K562 (cell line): Measurements from ENCODE around the gene ZMIZ1. TPM values are rescaled to one million over a fixed set of nuclear protein-coding genes. Genes with fewer than 3 reads are reported as not detected.

Experiments used
- ATAC-seq: fragments of 200-7000 bp; cut with Tn5 transposase; 3 replicates; pipeline ENCODE4 v1.9.1; 2020; ENCODE audit warnings: moderate library complexity
- BruUV-seq: library from RNA; stranded (reverse); fragments of 400-500 nt; replicated peaks from 2 replicates; lab custom pipeline; 2021; lab: Mats Ljungman, UMichigan
- CTCF ChIA-PET: fragments of 300-600 bp; formaldehyde crosslinking; extraction: SDS; loops from one replicate; lab custom pipeline; 2021; ENCODE audit warnings: low intra/inter-chr PET ratio; lab: Yijun Ruan, JAX
- POLR2A ChIA-PET: fragments of 300-600, 350-650 bp; sonication (Branson Sonifier 250); formaldehyde crosslinking; extraction: SDS; loops from one replicate; lab custom pipeline; 2021; ENCODE audit warnings: antibody characterized with exemption, inconsistent platforms; lab: Yijun Ruan, JAX
- DNase-seq, 4 experiments: peaks; one replicate each; pipeline versions ENCODE4 v3.0.0 to v3.0.0-alpha.2; 2011 to 2018; ENCODE audit warnings: low spot score in 3 of 4, mixed read lengths in 3 of 4; ENCODE audit errors: extremely low read depth in 1 of 4
- FAIRE-seq: peaks from 2 replicates; lab custom pipeline; 2011; peaks lifted over from hg19 to GRCh38; lab: Jason Lieb, UNC
- H2AFZ ChIP-seq: 2 replicates; pipeline ENCODE4 v1.6.0; 2011; ENCODE audit warnings: low read depth, low read length, control low read depth, inconsistent platforms
- H3K27ac ChIP-seq: fragments of 200-600 bp; 3 replicates; pipeline ENCODE4 v1.8.0; 2011; ENCODE audit warnings: low read depth, mild to moderate bottlenecking, control low read depth, inconsistent platforms, low read length, moderate library complexity, mixed read lengths; ENCODE audit errors: extremely low read depth
- H3K27me3 ChIP-seq, 2 experiments: fragments of 300-600 bp in 1 of 2; 2 replicates in 1 of 2; 3 replicates in 1 of 2; pipeline versions ENCODE4 v1.6.0 to v1.8.0; 2011; ENCODE audit warnings: inconsistent platforms in 2 of 2, low read length in 2 of 2, mild to moderate bottlenecking in 1 of 2, mixed read lengths in 1 of 2, moderate library complexity in 1 of 2; ENCODE audit not compliant: control insufficient read depth in 2 of 2, insufficient read depth in 2 of 2
- H3K36me3 ChIP-seq: fragments of 300-600 bp; 3 replicates; pipeline ENCODE4 v1.8.0; 2011; ENCODE audit warnings: mild to moderate bottlenecking, low read length, inconsistent platforms; ENCODE audit not compliant: control insufficient read depth, insufficient read depth
- H3K4me1 ChIP-seq, 2 experiments: fragments of 200-600 bp in 1 of 2; replicated peaks in 1 of 2; 2 replicates in 1 of 2; 3 replicates in 1 of 2; pipeline versions ENCODE4 v1.5.1 to v1.8.0; 2011; ENCODE audit warnings: inconsistent platforms in 2 of 2, low read length in 2 of 2, mild to moderate bottlenecking in 1 of 2, mixed read lengths in 1 of 2, moderate library complexity in 1 of 2; ENCODE audit not compliant: control insufficient read depth in 2 of 2, insufficient read depth in 2 of 2
- H3K4me2 ChIP-seq: 2 replicates; pipeline ENCODE4 v1.6.1; 2011; ENCODE audit warnings: low read length, control low read depth, inconsistent platforms, mixed read lengths; ENCODE audit not compliant: insufficient read depth
- H3K4me3 ChIP-seq: fragments of 200-600 bp; sonication (generic), shearing (Covaris generic); 2 replicates; pipeline ENCODE4 v1.5.1; 2016; ENCODE audit warnings: control low read depth, inconsistent platforms
- H3K79me2 ChIP-seq: fragments of 200-600 bp; 3 replicates; pipeline ENCODE4 v1.8.0; 2011; ENCODE audit warnings: low read length, inconsistent platforms; ENCODE audit not compliant: control insufficient read depth, insufficient read depth
- H3K9ac ChIP-seq, 2 experiments: 2 replicates each; pipeline versions ENCODE4 v1.6.0 to v1.6.1; 2011; ENCODE audit warnings: low read depth in 2 of 2, low read length in 2 of 2, control low read depth in 1 of 2, inconsistent platforms in 1 of 2, mild to moderate bottlenecking in 1 of 2, mixed read lengths in 1 of 2; ENCODE audit not compliant: insufficient read depth in 1 of 2
- H3K9me1 ChIP-seq: one replicate; pipeline ENCODE4 v1.6.0; 2011; ENCODE audit warnings: inconsistent platforms, mild to moderate bottlenecking, low read length, moderate library complexity; ENCODE audit not compliant: control insufficient read depth, insufficient read depth
- H3K9me3 ChIP-seq: replicated peaks from 2 replicates; pipeline ENCODE4 v1.5.1; 2011; ENCODE audit warnings: low read depth, low read length, inconsistent platforms; ENCODE audit not compliant: control insufficient read depth, insufficient read depth
- H4K20me1 ChIP-seq: replicated peaks from 2 replicates; pipeline ENCODE4 v1.6.1; 2011; ENCODE audit warnings: low read length, inconsistent platforms, mixed read lengths; ENCODE audit not compliant: control insufficient read depth, insufficient read depth
- FOS ChIP-seq: IDR thresholded peaks from 3 replicates; pipeline ENCODE4 v1.6.1; 2011; ENCODE audit not compliant: insufficient read length; ENCODE audit errors: extremely low read depth
- HDAC3 ChIP-seq: fragments of 450-650 bp; IDR thresholded peaks from 2 replicates; pipeline ENCODE4 v1.6.1; 2018; ENCODE audit warnings: borderline replicate concordance, mild to moderate bottlenecking, moderate library complexity; ENCODE audit not compliant: partially characterized antibody
- NFYB ChIP-seq: IDR thresholded peaks from 2 replicates; pipeline ENCODE4 v1.6.1; 2011; ENCODE audit warnings: mild to moderate bottlenecking, moderate library complexity; ENCODE audit not compliant: insufficient read length; ENCODE audit errors: extremely low read depth
- PHB2 ChIP-seq: fragments of 450-650 bp; IDR thresholded peaks from 2 replicates; pipeline ENCODE4 v1.6.1; 2017; ENCODE audit warnings: low read depth
- POLR2G ChIP-seq: fragments of 200-400 bp; formaldehyde crosslinking; IDR thresholded peaks from 2 replicates; pipeline ENCODE4 v1.6.1; 2017; ENCODE audit warnings: low read depth, mild to moderate bottlenecking, antibody characterized with exemption, low read length, moderate library complexity
- RBM15 ChIP-seq: fragments of 200-400 bp; formaldehyde crosslinking; IDR thresholded peaks from 2 replicates; pipeline ENCODE4 v1.6.1; 2018; ENCODE audit warnings: mild to moderate bottlenecking, low read length, moderate library complexity; ENCODE audit not compliant: insufficient read depth
- SRF ChIP-seq, 2 experiments: fragments of 250-450, 450-650 bp in 1 of 2; sonication (Bioruptor Pico) in 1 of 2; sonication (generic) in 1 of 2; formaldehyde crosslinking; IDR thresholded peaks; 2 replicates each; pipeline versions ENCODE4 v1.5.0 to v1.5.1; 2020 to 2022; ENCODE audit warnings: mild to moderate bottlenecking in 1 of 2, missing genetic modification reagents in 1 of 2
- SRSF9 ChIP-seq: fragments of 200-400 bp; formaldehyde crosslinking; IDR thresholded peaks from 2 replicates; pipeline ENCODE4 v1.6.1; 2017; ENCODE audit warnings: low read depth, low read length, borderline replicate concordance
- ZNF140 ChIP-seq: fragments of 250-450 bp; sonication (Bioruptor Pico); IDR thresholded peaks from 2 replicates; pipeline ENCODE4 v1.8.0; 2021; ENCODE audit warnings: moderate library complexity, mild to moderate bottlenecking, inconsistent platforms
- ZNF354B ChIP-seq: fragments of 250-450 bp; sonication (Bioruptor Pico); IDR thresholded peaks from 2 replicates; pipeline ENCODE4 v1.4.0; 2020
- WGBS: fragments of 100-300 bp; shearing (Covaris generic); methylation state at CpG from one replicate; pipeline ENCODE4 v1.1.6; 2016; ENCODE audit warnings: low coverage, mixed read lengths; ENCODE audit not compliant: insufficient coverage; ENCODE audit errors: missing lambda C conversion rate; 5-methylcytosine and 5-hydroxymethylcytosine counted together
- in situ Hi-C: fragments of 300-500 bp; cut with MboI; formaldehyde crosslinking; loops from 4 replicates; pipeline ENCODE4 v1.15.0; 2018; ENCODE audit warnings: inconsistent platforms, mixed read lengths
- intact Hi-C: fragments of 100-400 bp; cut with micrococcal nuclease; formaldehyde crosslinking; loops from 2 replicates; pipeline ENCODE4 v1.14.2; 2022
- polyA plus RNA-seq, 8 experiments: library from polyadenylated mRNA; depleted of rRNA in 4 of 8; stranded (reverse) in 5 of 8; unstranded in 3 of 8; fragments of >200 nt; fragmentation: Nextera tagmentation in 2 of 8; fragmentation: Illumina TruSeq in 1 of 8; extraction: Ambion mirVana in 2 of 8; extraction: Trizol in 1 of 8; gene quantifications; 2 replicates each; pipeline versions ENCODE4 v1.2.1 to v1.2.3, GENCODE V29; 2011 to 2014; ENCODE audit warnings: inconsistent platforms in 1 of 8, missing spikeins in 1 of 8
- total RNA-seq, 7 experiments: library from RNA; depleted of rRNA in 6 of 7; stranded (reverse); fragments of >200 nt in 6 of 7; fragmentation: Illumina TruSeq in 2 of 7; extraction: Trizol in 2 of 7; gene quantifications; 2 replicates each; pipeline versions ENCODE4 v1.2.1 to v1.2.3, GENCODE V29; 2011 to 2021; ENCODE audit warnings: low replicate concordance in 1 of 7
- TF ChIP-seq, protein P1 (sequence below), 2 experiments: IDR thresholded peaks; 2 replicates each; pipeline ENCODE4 v1.6.1; 2011; ENCODE audit warnings: borderline replicate concordance in 1 of 2, control low read depth in 1 of 2, low read depth in 1 of 2, low read length in 1 of 2, mild to moderate bottlenecking in 1 of 2, mixed read lengths in 1 of 2, moderate library complexity in 1 of 2; ENCODE audit not compliant: insufficient read depth in 1 of 2, insufficient read length in 1 of 2, poor library complexity in 1 of 2, severe bottlenecking in 1 of 2; ENCODE audit errors: extremely low read depth in 1 of 2

Gene ZMIZ1
- total and polyA plus RNA-seq, 9 of the 15 experiments (the other 6 are each of a cell fraction or from before 2014, with no cell fraction given): 1.0 to 37.3 (median 4.3) TPM

DNA sequence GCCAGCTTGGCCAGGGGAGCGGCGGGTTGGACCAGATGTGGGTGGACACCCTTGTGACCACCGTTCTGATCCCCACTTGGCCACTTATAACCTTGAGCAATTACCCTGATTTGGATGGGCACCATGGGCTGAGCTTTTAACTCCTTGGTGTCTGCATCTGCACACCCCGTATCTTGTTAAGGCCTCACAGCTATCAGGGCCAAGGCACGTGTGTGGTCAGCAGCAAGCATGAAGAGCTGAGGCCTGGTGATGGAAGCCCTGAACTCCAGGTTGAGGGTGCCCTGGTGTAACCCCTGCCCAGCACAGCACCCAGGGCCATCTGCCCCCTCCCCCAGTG lies 89.2 kb downstream of the ZMIZ1 start:
- intact Hi-C loops (no loop called here), in situ Hi-C loops (no loop called here)
- peaks cover 9% of the 10 kb centered on the region for H3K9me1 ChIP-seq
- peaks cover 21 to 77% of the 10 kb centered on the region in 2 experiments for H3K4me1 ChIP-seq
- peaks cover 10% of the 10 kb centered on the region; the same call in 2 of the 3 replicates for H3K79me2 ChIP-seq
- POLR2A ChIA-PET: interaction anchor here (0.8 to 3.0 kb wide), 3 partner anchors 10 to 21 kb away, joined by 3 to 14 read pairs (median 5); no protein-coding TSS in a partner anchor
- no peak overlapping the region for H3K4me2 ChIP-seq
- CTCF ChIA-PET: no interaction called here
- FAIRE-seq: peak; percentile 67
- H3K27me3 ChIP-seq: no peaks in the 10 kb centered on the region
- H4K20me1 ChIP-seq: 0 out of 2 replicates have a peak, but pooled peaks cover 20% of the 10 kb centered on the region
- no peaks in the 10 kb centered on the region for H3K9me3 ChIP-seq
- peak overlapping the region in 1 of 2 experiments; percentile 46; a peak in 2 of 4 replicates for H3K9ac ChIP-seq
- H3K4me3 ChIP-seq: no peak overlapping the region
- BruUV-seq: no TSS peak
- no peak overlapping the region for H2AFZ ChIP-seq
- H3K36me3 ChIP-seq: peaks cover 16% of the 10 kb centered on the region; the same call in 2 of the 3 replicates
- H3K27ac ChIP-seq: no peak overlapping the region
- no peak for DNase-seq
- TF ChIP-seq ZNF354B (CRISPR knock-in tag) (no peak), RBM15 (no peak), SRSF9 (no peak), FOS (no peak), PHB2 (no peak), SRF (CRISPR knock-in tag; IDR thresholded peaks at IDR 0.05) (no peak), HDAC3 (no peak), POLR2G (0 out of 2 replicates have a peak, but pooled peaks have one; percentile 8), NFYB (no peak), ZNF140 (no peak)
- TF ChIP-seq, protein P1, sequence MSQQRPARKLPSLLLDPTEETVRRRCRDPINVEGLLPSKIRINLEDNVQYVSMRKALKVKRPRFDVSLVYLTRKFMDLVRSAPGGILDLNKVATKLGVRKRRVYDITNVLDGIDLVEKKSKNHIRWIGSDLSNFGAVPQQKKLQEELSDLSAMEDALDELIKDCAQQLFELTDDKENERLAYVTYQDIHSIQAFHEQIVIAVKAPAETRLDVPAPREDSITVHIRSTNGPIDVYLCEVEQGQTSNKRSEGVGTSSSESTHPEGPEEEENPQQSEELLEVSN (IDR thresholded peaks at IDR 0.05; ENCODE audit: borderline replicate concordance in 1 of 2, extremely low read depth in 1 of 2, insufficient read depth in 1 of 2, insufficient read length in 1 of 2, low read depth in 1 of 2, low read length in 1 of 2, poor library complexity in 1 of 2, severe bottlenecking in 1 of 2): peak in 1 of 2 experiments; percentile 26
- peak; percentile 4; the same call in 2 of the 3 replicates for ATAC-seq
- WGBS: 68% methylated on average over 5 of the region's 5 CpGs
